Suprapubic skin (tissue), 3 donors: ENCODE results near the gene GGCT.

Experiments used
- POLR2A ChIP-seq, 2 donors: fragments of 450-650 bp; IDR thresholded peaks; one replicate each; pipeline ENCODE4 v1.6.1; 2017; ENCODE audit warnings: antibody characterized with exemption in 2 of 2, mild to moderate bottlenecking in 2 of 2, moderate library complexity in 2 of 2
- TF ChIP-seq, protein P1 (sequence below), 2 donors: fragments of 200-600 bp in 1 of 2; fragments of 450-650 bp in 1 of 2; sonication (generic) in 1 of 2; IDR thresholded peaks; one replicate each; pipeline ENCODE4 v1.5.1; 2016 to 2019; ENCODE audit warnings: antibody characterized with exemption in 2 of 2, mild to moderate bottlenecking in 1 of 2, moderate library complexity in 1 of 2

DNA sequence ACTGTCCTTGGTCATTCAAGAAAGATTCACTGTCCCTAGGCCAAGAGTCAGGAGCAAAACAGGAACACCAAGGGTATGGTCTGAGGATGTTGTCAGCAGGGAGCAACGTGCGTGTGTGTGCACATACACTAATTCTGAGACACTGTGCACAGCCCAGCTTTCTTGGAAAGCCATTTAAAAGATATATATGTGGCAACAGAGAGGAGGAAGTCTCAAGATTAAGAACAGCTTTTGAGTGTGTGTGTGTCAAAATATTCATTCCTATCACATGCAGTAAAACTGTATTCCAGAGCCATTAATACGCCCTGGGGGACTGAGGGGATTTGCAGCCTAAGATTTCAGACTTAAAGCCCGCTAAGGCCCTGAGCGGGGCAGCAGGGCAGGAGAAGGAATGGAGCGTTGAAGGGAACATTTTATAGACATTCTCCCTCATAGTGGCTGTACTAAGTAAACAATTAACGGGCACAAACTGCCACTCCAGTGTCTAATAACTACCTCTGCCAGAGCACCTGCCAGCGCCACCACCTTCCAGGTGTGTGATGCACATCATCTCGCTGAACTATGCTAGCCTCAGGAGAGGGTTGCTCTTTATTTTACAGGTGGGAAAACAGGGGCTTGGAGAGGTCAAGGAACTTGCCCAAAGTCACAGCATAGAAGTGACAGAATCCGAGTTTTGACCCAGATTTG is 28.0 kb downstream of the GGCT start:
- TF ChIP-seq, protein P1, sequence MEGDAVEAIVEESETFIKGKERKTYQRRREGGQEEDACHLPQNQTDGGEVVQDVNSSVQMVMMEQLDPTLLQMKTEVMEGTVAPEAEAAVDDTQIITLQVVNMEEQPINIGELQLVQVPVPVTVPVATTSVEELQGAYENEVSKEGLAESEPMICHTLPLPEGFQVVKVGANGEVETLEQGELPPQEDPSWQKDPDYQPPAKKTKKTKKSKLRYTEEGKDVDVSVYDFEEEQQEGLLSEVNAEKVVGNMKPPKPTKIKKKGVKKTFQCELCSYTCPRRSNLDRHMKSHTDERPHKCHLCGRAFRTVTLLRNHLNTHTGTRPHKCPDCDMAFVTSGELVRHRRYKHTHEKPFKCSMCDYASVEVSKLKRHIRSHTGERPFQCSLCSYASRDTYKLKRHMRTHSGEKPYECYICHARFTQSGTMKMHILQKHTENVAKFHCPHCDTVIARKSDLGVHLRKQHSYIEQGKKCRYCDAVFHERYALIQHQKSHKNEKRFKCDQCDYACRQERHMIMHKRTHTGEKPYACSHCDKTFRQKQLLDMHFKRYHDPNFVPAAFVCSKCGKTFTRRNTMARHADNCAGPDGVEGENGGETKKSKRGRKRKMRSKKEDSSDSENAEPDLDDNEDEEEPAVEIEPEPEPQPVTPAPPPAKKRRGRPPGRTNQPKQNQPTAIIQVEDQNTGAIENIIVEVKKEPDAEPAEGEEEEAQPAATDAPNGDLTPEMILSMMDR (IDR thresholded peaks at IDR 0.05), result no peak
- no peak for TF ChIP-seq POLR2A (IDR thresholded peaks at IDR 0.05)
